HG03354 (cell line): ENCODE measurements around the gene CBLB.

Source experiments
- ATAC-seq: cut with Tn5 transposase; IDR thresholded peaks from one replicate; pipeline ENCODE4 v1.9.1; 2021; ENCODE audit warnings: mild to moderate bottlenecking; ENCODE audit not compliant: unreplicated experiment, poor library complexity, severe bottlenecking

Gene CBLB

GRCh38 chr3:105877336-105877910 is 8.6 kb upstream of the CBLB start:
- ATAC-seq = no peak

DNA sequence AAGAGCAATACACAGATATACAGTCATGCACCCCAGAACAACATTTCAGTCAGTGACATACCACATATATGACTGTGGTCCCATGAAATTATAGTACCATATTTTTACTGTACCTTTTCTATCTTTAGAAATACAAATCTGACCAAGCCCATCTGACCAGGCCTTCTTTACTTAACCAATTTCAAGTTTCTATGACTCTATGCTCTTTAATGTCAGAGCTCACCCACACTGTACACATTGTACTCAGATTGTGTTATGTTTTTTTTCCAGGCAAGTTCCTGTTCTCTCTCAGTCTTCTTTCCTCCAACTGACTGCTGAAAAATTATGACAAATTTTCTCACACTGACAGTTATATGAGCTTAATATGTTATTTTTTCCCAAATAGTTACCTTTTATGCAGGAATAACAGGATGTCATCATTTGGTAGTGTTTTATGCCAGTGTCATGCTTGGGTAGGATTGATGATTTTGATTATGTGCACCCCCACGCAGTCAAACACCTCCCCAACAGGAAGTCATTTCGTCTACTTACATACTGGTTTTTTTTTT is 8.0 kb upstream of the CBLB start:
- no peak for ATAC-seq

DNA sequence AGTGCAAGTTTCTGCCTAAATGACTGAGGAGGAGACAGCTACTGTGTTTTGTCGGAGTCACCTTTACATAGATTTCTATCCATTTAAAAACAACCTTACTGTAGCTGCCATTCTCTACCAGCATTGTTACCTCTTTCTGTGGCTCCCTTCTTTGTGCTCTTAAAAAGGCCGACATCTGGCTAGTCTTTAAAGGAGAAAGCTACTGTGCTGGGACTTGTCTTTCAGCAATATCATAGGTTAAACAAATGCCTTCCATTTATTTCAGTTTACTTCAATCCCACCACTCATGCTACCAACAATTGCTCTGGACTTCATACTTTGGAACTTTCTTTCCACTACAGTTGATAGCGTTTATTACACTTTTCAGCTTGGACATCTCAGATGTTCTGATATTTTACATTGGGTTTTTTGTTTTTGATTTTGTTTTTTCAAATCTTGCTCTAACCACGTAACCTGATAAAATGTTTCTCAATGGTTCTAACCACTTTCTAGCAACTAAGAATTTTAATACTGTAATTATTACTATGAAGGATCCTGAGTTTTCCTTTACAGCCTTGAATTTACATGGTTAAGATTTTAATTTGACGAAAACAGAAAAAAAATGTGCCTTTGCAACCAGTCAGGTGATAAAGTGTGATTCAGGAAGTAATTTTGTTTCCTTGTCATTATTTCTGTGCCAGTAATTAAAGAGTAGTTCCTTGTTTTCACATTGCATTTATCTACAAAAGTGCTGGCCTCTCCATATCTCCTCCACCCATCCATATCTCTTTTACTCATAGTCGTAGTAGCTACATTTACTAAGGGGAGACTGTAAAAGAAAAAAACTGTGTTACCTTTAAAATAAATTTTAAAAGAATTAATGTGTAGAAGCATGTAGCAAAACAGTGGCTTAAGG is 1.3 kb upstream of the CBLB start:
- no peak for ATAC-seq

- ATAC-seq = no peak
Measured at GRCh38 chr3:105869531-105869833, 670 bp upstream of the CBLB start.

DNA sequence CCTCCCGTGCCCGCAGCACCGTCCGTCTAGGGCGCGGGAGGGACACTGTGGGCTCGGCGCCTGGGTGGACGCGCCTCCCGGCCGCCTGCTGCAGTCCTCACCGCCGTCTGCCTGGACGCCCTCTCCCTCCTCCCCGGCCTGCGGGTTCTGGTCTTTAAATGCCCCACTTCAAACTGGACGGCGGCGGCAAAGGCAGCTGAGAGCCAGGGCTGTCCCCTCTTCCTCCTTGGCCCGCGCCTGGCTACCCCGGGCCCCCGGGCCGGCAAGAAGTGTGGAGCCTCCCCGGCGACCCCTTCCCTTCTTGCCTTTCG is 426 bp downstream of the CBLB start:
- peak; percentile 17 for ATAC-seq

DNA sequence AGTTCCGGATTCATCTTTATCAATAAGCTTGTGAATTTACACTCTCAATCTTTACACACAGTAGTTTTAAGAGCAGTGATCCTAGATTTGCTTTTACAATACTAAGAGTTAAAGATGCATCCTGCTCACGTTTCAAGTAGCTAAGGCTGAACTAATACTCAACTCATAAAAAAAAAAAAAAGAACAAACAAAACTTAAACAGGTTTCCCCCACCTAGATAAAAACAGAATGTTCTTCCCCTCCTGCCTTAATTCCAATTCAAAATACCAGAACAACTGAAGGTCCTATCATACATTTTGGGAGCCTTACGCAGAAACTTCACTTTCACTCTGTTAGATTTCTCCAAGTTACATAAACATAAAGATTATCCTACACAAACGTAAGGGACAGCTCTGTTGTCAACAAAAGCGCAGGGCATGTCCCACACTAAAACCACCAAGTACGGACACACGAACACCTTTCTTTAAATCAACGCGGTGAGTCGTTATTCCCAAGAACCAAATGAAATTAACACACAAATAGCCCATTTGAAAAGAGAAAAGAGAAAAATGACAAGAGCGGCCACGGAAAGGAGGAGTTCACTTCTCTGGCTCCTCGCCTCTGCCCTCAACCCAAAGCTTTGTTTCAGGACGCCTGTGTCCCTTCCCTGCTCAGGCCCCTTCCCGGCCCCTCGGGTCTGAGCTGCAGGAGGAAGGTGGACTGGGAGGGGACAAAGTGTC is 941 bp downstream of the CBLB start:
- ATAC-seq = no peak

DNA sequence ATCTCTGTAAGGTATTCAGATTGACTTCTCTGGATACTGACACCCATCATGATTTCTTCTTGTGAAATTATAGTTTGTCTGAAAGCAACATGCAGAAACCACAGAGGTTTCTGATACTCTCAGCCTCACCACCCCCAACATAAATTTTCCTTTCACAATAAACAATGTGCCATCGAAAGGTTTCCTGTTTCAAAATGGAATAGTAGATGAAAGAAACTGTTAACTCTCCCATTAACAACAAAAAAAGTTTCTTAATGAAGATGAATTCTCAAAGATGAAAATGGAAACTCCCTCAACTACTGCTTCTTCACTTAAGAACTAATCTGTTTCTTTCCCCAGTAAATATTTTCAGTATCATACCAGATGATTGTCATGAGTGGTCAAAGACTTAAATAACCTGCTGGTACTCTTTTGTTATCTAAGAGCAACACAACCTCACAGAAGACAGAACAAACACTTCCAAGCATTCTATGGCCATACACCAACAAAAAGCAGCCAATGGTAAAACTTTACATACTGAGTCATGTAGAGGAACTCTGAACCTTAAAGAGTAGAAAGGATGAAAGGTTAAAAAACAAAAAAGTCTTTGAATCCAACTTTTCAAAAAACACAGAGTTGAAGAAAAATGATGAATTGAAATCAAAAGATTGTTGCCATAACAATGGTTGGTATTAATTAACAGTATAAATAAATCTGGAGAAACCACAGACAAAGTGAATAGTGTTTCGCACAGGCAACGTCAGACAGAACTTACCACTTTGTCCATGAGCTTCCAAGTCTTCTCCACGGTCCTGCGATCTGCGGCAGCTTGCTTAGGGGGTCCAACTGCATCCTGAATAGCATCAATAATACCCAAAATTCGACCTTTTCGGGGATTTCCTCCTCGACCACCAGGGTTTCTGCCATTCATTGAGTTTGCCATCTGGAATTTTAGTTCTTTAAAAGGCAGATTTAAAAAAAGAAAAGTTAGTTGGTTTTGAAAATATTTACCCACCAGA is 1.9 kb downstream of the CBLB start:
- ATAC-seq = peak; percentile 31

GRCh38 chr3:105865867-105866350 is 2.9 kb downstream of the CBLB start:
- no peak for ATAC-seq

DNA sequence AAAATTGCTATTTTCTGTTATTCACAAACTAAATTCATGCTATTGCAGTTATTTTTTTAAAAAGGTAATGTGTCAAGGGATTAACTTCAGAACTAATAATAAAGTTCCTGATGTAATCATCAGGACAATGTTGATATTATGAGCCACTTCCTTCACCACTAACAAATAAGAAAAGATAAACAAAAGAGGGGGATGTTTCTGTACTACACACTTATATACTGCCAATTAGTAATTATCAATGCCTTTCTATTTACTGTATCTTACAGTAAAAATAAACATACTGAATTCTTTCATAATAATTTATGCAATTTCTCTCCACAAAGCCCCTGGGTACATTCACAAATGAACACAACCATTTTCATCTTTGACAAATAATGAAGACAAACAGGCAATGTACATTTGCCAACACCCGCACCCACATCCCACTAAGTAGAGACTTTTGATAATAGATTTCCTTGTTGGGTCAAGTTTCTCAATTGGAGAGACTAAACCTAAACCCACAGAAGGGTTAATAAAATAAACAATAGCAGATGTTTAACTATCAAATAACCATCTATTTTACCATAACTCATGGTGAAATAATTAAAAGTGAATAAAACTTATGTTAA is 3.7 kb downstream of the CBLB start:
- ATAC-seq = no peak

DNA sequence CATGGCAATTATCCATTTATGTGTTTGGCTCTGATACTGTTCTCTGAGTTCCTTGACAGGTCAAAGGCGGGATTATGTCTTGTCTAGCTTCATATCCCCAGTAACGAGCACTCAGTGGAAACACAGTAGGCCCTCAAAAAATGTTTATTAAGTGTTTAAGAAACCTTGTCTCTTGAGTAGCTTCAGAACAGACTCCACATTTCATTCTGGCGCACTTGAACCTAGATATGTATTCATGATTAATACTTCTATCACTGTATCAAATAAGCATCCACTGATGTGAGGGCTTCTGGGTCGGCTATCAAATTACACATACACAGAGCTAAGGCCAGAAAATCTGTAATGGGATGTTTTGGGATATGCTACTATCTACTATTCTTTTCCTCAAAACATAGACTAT is 4.6 kb downstream of the CBLB start:
- ATAC-seq = no peak

- ATAC-seq = no peak
Measured at GRCh38 chr3:105863608-105864007, 5.2 kb downstream of the CBLB start.

GRCh38 chr3:105862217-105862616 is 6.6 kb downstream of the CBLB start:
- peak; percentile 73 for ATAC-seq

DNA sequence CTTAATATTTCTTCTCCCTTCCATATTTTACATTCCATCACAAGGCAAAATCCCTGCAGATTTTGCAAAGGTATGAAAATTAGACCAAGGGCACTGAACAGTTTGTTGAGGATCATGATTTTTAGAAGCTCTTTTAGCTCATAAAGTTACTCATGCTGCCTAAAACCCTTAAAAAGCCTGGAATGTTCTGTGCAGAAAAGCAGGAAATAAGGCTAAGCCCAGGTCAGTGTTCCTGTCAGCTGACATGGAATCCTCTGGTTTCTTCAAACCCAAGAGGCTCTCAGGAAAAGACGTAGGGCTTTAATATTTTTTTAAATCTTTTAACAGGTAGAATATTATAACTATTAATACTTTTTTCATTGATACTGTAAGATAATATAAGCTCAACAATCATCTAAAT is 8.2 kb downstream of the CBLB start:
- no peak for ATAC-seq

DNA sequence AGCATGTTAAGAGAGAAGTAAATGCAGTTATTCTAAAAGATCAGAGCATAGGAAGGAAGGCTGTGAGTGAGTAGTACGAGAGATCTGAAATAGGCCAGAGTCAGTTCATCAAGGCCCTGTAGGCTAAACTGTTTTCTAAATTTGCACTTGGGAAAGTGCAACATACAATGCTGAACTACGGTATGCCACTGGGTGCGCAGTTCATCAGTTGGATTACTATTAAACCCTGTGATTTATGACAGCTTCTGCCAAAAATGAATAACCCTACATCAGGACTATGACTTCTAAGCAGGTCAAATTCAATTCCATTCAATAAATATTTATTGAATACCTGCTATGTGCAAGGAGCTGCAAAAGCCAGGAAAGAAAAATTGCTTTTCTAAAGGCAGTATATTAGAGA is 10.8 kb downstream of the CBLB start:
- no peak for ATAC-seq

DNA sequence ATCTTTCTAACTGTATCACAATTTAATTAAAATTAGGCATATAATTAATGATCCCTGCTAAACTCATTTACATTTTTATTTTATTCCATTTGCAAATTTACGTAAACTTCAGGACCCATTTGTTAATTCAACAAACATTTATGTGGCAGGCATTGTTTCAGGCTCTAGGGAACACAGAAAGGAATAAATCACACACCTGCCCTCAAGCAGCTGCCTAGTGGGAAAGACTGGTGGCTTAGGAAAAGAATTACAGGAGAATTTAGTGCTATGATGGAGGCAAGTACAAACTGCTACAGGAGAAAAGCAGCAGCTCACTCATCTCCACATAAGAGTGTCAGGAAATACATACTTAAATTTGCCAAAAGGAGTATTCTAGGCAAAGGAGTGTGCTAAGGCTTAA is 11.2 kb downstream of the CBLB start:
- no peak for ATAC-seq

- no peak for ATAC-seq
Measured at GRCh38 chr3:105856605-105857004, 12.2 kb downstream of the CBLB start.

DNA sequence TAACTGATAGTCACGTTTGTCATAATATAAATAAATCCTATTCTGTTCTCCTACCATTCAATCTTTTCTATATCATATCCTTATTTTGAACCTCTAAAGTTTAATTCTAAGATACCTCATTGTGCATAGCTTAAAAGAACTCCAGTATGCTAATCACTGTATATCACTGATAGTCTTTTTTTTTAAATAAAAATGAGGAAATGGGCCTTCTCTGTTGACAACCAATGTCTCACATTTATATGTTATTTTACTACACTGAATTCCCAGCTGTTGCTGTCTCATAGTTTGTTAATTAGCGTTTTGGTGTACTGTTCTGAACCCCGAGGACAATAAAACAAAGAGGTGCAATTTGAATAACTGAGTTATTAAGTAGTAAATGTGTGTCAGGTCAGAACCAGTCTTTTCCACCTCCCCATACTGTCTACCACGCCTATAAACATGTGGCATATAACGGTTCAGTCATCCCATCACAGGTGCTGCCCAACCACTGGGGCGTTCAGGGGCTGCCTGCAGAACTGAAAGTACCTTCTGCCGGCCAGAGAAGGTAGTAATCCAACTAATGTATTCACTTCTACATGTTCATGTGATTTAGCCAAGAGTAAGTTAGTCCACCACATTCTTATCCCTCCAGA is 14.9 kb downstream of the CBLB start:
- peak; percentile 99 for ATAC-seq

DNA sequence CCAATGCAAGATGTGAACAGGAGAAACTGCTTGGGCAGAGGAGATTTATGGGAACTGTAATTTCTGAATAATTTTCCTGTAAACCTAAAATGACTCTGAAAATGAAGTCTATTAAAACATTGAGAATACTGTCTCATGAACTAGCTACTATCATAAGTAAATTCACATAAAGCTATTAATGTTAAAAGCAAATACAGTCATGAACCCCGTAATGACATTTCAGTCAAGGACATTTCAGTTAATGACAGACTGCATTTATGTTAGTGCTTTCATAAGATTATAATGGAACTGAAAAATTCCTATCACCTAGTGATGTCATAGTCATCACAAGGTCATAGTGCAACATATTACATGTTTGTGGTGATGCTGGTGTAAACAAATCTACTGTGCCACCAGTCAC is 17.2 kb downstream of the CBLB start:
- no peak for ATAC-seq

DNA sequence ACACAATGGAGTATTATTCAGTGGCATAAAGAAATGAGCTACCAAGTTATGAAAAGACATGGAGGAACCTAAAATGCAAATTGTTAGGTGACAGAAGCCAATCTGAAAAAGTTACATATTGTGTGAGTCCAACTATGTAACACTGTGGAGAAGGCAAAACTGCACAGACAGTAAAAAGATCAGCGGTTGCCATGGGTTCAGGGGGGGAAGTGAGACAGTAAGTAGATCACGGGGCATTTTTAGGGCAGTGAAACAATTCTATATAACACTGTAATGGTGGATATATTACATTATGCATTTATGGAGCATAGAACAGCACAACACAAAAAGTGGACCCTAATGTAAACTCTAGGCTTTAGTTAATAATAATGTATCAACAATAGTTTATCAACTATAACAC is 17.6 kb downstream of the CBLB start:
- ATAC-seq = no peak
